Right lobe of liver (tissue), 4 donors: Measurements from ENCODE around the gene PADI3.

Source experiments
- CTCF ChIP-seq, 4 donors: fragments of 200-600 bp in 3 of 4; fragments of 450-650 bp in 1 of 4; IDR thresholded peaks; one replicate each; pipeline versions ENCODE4 v1.5.1 to v1.8.0; 2016 to 2022; ENCODE audit warnings: antibody characterized with exemption in 4 of 4, mild to moderate bottlenecking in 2 of 4
- POLR2A ChIP-seq: fragments of 450-650 bp; IDR thresholded peaks from one replicate; pipeline ENCODE4 v1.6.1; 2017; ENCODE audit warnings: antibody characterized with exemption, mild to moderate bottlenecking
- donor health status: DM: no; HTN: no; CAD: no.
- donor health status: DM: no; HTN: no; CAD: no.
- donor health status: DM: no; HTN: yes; CAD: no.

- TF ChIP-seq CTCF (IDR thresholded peaks at IDR 0.05) (no peak), POLR2A (no peak)
Observed at GRCh38 chr1:17265950-17266349, 17.1 kb downstream of the PADI3 start.
